ENCODE measurements around the gene IL1RN.

- peak; percentile 96 for TF ChIP-seq POLR2A (IDR thresholded peaks at IDR 0.05; ENCODE audit: low read depth, low read length)
- TF ChIP-seq STAT3 (IDR thresholded peaks at IDR 0.05; ENCODE audit: low read depth, low read length) = no peak
- TF ChIP-seq, protein P1, sequence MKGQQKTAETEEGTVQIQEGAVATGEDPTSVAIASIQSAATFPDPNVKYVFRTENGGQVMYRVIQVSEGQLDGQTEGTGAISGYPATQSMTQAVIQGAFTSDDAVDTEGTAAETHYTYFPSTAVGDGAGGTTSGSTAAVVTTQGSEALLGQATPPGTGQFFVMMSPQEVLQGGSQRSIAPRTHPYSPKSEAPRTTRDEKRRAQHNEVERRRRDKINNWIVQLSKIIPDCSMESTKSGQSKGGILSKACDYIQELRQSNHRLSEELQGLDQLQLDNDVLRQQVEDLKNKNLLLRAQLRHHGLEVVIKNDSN (IDR thresholded peaks at IDR 0.05; ENCODE audit: borderline replicate concordance, extremely low read length, insufficient read depth, low read depth, low read length) = no peak
- TF ChIP-seq CTCF (IDR thresholded peaks at IDR 0.05 in 2 of 3, conservative IDR thresholded peaks at IDR 0.05 in 1 of 3; ENCODE audit: control insufficient read depth in 2 of 3, extremely low read depth in 1 of 3, insufficient read depth in 1 of 3, low read depth in 3 of 3, low read length in 3 of 3) = no peak
- 0 out of 2 replicates have a peak, but pooled peaks have one; percentile 53 for TF ChIP-seq REST (IDR thresholded peaks at IDR 0.05; ENCODE audit: low read depth, low read length)
- TF ChIP-seq NR2F1 (conservative IDR thresholded peaks at IDR 0.05) = peak; percentile 56; the same call in 1 of the 2 replicates
These were observed 47.7 kb downstream of the IL1RN start for GRCh38 chr2:113175042-113175628.

All from GM12878 (cell line).